GM19372 (cell line): Measurements from ENCODE around the gene ARL6IP4.
"Not testable (repeated sequence)": the region's sequence is repeated elsewhere in the genome, so short reads cannot be mapped to it uniquely, and the experiment has no call there.

Source experiments
- ATAC-seq: cut with Tn5 transposase; IDR thresholded peaks from one replicate; pipeline ENCODE4 v1.9.1; 2021; ENCODE audit warnings: mild to moderate bottlenecking, low read depth, moderate library complexity; ENCODE audit not compliant: unreplicated experiment

ARL6IP4 gene

DNA sequence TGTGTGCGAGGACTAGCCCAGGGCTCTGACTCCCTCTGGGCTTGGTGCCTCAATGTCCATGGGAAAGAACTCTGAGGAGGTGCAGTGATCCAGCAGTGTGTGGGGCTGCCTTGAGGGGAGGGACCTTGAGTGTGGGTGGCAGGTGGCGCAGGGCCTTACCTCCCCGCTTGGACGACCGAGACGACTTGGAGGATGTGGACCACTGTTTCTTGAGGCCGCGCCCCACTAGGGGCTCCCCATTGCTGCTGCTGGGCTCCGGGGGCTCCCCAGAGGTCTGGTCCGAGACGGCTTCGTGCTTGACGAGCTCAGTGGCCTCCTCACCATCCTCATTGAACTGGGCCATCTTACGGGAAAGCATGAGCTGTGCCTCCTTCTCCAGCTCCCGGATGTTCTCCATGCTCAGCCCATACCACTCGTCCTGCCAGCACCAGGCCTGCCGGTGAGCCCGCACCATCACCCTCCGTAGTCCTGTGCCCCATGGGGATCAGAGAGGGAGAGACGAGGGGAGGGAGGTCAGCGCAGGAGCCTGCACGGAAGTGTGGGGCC is 24.7 kb downstream of the ARL6IP4 start:
- no peak for ATAC-seq

DNA sequence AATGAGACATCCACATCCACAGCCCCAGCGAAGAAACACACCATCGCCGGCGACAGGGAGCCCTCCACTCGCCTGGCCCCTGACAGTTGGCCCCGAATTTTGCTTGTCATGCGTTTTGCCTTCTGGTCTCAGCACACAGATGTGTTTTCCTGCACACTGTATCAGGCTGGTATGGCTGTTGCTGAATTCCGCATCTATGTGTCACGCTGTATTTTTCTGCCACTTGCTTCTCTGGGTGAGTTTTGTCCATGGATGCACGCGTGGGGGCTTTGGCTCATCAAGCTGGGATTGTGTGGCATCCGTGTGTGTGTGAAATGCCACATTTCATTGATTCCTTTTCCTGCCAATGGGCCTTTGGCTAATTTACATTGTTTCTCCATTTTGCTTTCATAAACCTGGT is 26.5 kb downstream of the ARL6IP4 start:
- no peak for ATAC-seq

DNA sequence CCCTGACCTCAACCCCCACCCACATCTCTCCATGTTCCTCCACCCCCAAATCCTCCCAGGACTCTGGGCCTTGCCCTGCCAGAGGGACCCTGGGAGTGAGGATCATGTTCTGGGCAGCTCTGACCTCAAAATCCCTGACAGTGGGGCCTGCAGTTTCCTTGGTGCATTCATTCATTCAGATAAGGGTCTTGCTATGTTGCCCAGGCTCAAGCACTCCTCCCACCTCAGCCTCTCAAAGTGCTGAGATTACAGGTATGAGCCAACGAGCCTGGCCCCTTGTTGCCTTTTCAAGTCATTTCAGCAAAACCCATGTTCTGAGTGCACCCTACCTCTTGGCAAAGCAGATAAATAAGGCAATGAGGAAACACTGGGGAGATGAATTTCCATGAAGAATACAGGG is 29.6 kb downstream of the ARL6IP4 start:
- no peak for ATAC-seq

DNA sequence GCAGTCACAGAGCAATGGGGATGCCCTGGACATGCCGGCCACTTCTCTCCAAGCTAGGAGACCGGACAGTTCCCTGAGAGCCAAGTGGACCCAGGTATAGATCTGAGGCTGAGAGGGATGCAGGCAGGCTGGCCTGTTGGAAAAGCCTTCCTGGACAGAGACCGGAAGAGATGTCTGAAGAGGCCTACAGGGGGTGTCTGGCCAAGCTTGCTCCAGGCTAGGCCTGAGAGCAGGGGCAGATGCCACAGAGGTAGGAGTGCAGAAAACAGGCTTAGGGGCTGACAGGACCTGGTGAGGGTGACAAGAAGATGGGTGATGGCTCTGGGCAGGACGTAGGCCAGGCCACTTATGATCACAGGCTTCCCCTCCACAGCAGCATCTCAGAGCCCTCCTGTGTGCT is 30.2 kb downstream of the ARL6IP4 start:
- no peak for ATAC-seq

DNA sequence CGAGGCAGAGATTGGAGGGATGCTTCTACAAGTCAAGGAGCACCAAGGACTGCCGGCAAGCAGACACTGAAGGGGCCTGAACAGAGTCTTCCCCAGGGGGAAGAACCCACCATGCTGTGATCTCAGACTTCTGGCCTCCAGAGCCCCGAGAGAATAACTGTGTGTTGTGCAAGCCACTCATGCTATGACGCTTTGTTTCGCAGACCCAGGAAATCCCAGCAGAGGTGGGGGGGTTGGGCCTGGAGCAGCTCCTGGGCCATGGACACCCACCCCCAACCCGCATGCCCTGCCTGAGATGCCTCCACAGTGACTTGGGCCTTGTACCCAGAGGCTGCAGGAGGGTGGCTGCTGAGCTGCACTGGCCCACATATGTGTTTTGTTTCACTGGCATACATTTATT is 31.2 kb downstream of the ARL6IP4 start:
- no peak for ATAC-seq

DNA sequence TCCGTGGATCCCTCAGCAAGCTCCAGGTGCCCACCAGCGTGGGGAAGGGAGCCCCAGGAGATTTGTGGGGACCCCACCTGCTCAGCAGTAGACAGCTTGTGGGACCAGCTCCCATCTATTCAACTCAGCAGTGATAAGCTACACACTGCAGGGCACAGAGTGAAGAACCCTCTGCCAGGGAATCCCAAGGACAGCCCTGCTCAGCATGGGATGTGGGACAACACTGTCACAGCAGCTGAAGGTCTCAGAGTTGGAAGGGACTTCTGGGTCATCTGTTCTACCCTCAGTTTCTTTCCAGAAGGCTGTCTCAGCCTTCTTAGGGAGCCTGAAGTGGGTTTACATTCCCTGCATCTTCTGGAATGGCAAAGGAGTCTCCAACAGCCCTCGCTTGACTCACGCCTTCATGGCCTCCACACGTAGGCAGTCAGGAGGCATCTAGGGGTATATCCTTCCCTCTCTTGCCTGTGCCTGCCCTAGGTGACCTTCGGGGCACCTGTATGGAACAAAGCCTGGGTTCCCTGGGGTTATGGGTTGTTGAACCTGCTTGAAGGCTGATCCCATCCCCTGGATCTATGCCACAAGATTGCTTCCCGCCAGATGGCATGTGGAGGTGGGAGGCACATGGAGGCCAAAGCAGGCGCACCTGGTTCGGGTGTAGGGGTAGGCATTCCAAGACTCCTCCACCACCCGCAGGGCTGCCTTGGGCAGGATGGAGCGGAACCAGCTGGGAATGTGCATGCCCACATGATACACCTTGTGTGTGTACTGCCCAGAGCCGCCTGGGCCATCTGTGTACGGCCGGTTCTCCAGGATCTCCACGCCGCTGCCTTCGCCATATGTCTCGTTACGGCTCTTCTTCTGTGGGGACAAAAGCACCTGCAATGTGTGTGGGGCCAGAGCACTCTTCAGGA is 33.0 kb downstream of the ARL6IP4 start:
- ATAC-seq, result no peak

DNA sequence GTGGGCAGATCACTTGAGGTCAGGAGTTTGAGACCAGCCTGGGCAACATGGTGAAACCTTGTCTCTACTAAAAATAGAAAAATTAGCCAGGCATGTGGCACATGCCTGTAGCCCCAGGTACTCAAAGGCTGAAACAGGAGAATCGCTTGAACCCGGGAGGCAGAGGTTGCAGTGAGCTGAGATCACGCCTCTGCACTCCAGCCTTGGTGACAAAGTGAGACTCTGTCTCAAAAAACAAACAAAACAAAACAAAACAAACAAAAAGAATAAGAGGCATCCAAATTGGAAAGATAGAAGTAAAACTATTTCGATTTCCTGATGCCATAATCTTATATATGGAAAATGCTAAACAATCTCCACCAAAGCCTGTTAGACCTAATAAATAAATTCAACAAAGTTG is 34.0 kb downstream of the ARL6IP4 start:
- ATAC-seq, result not testable (repeated sequence)

DNA sequence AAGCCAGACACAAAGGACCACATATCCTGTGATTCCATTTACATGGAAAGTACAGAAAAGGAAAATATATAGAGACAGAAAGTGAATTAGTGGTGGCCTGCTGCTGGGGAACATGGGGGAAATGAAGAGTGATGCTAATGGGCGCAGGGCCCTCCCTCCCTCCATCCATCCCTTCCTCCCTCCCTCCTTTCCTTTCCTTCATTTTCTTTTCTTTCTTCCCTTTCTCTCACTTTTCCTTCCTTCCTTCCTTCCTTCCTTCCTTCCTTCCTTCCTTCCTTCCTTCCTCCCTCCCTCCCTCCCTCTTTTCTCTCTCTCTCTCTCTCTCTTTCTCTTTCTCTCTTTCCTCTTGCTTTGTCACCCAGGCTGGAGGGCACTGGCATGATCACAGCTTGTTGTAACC is 37.3 kb downstream of the ARL6IP4 start:
- ATAC-seq, result no peak

DNA sequence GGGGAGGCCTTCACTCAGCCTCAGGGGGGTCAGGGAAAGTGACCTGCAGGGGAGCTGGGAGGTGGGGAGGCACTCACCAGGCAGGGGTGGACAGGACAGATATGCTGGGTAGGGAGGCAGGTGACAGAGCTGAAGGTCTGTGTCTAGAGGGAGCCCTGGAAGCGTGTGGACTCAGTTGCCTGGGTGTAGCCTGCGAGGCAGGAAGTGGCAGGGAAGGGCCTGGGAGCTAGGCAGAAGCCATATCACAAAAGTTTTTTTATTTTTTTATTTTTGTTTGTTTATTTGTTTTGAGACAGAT is 39.3 kb downstream of the ARL6IP4 start:
- no peak for ATAC-seq

DNA sequence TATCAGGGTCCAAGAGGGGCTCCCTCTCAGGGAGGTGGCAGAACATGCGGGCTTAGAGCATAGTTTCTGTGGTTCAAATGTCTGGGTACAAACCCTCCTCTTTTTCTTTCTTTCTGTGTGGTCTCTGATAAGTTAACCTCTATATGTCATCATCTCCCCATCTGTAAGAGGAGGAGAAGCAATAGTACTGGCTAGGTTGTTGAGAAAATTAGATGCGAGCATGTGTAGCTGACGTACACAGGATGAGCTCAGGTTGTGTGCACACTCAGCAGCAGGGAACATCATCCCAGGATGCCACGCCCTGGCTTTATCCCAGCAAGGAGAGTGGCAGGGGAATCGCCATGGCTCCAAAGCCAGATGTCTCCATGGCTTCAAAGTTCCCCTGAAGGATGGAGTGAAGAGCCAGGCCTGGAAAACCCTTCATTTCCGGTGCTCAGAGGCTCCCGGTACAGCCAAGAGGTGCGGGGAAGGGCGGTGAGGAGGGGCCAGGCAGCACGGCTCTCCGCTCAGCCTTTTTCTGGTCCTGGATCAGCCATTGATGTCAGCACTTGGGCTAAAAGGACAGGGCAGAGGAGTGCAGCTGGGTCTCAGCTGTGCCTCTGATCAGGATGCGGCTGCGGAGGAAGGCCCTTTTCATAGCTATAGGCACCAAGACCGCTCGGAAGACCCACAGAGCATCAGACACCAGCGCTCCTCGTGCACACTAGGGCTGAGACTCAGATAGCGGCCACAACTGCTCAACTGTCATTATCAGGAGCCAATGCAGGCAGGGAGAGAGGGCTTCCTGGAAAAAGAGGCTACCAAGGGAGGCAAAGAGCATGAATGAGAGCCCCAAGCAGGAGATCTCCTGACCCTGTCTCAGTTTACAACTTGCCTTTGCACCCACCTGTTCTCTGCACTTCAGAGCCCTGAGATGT is 41.5 kb downstream of the ARL6IP4 start:
- no peak for ATAC-seq

DNA sequence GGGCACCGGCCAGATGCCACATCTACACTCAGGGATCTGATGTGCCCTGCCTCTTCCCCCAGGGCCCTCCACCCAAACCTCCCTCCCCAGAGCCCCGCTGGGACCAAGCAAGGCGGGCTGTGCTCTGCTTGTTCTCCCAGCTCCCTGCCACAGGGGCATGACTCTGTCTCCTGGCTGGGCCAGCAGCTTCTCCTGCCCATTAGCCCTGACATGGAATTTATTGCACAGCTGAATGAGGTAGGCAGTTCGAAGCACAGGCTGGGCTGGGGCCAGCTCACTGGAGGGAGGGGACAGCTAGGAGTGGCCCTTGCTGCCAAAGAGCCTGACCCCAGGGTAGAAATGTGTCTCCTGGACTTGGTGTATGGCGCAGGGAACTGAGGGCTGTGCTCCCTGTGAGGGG is 42.4 kb downstream of the ARL6IP4 start:
- ATAC-seq, result no peak

DNA sequence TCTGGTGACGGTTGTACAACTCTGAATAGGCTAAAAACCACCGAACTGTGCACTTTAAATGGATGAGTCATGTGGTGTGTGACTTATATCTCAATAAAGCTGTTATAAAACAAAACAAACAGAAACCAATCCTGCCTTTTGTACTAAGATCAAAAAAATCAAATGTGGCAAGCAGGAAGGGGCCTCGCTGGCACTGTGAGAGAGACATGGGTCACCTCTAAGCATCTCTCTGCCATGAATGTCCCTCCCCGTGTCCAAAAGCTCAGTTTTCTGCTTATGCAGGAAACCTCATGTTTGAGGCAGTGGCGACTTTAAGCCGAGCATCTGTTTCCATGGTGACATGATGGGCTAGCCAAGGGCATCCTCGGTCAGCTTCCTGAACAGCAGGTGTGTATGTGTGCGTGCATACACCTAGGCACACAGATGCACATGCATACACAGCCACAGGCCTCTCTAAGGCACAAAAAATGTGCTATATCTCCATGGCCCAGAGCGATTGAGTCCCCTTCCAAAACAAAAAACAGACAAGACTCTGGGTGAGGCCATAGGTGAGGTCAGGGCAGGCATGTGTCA is 44.4 kb downstream of the ARL6IP4 start:
- no peak for ATAC-seq

DNA sequence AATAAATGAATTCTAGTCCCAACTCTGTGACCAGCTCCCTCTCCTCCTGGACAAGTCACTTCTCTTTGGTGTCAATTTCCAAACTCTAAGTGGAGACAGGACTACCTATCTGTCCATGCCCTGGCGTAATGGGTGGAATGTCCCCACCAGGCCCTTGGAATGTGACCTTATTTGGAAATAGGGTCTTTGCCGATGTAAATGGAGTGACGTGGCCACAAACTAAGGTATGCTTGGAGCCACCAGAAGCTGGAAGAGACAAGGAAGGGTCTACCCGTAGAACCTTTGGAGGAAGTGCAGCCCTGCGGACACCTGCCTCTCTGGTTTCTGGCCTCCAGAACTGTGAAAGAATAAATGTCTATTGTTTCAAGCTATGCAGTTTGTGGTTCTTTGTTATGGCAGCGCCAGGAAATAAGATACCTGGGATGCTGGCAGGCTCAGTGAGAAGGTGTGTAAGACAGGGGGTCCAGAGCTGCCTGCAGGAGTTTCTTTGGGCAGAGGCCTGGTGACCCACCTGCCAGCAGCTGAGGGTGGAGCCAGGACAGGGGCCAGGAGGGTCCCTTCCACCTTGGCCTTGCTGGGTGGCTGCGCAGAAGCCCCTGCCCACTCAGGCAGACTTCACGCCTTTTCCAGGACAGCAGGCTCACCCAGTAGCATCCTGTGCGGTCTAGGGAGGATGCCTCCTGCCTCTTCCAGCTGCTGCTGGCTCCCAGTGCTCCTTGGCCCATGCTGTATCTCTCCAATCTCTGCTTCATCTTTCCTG is 45.8 kb downstream of the ARL6IP4 start:
- no peak for ATAC-seq

DNA sequence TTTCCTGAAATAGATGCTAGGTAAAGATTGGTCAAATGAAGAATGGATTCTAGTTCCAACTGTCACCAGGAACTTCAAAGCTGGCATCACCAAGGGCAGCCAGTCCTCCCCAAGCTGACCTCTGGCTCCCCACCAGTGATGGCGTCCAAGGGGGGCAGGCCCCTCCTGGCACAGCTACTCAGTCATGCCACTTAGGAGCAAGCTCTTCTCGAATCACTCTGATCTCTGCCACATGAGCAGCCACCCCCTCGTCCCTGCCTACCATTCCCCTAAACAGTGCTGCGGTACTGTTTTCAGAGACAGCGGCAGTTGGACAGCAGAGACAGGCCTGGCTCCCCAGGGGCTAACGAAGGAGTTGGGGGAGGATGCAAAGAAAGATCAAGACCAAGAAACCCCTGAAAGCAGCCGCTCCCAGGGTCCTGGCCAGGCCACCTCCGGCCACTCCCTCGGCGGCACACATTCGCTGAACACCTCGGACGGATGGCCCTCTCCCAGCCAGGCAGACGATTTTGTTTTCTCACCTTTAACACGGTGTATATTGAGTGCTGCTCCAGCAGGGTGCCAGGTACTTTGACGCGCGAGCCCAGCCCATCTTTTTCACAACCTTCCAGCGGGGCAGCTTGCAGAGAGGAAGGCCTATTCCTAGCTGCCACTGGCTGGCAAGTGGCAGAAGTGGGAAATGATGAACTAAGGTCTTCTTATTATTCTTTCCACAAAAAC is 47.4 kb downstream of the ARL6IP4 start:
- ATAC-seq, result no peak

DNA sequence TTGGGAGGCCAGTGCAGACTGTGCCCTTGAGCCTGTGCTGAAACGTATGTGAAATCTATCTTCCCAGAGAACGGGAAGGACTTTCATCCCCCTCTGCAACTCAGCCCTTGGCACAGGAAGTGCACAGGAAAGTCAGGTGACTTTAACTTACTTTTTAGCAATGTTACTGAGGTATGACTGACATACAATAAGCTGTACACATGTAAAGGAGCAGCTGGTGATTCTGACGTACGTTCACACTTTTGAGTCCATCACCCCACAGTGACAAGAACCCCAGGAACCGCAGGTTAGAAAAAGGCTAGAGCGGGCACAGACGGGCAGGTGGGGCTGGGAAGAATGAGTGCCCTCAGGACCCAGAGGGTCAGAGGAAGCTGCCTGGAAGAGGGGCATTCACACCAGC is 48.0 kb downstream of the ARL6IP4 start:
- no peak for ATAC-seq

DNA sequence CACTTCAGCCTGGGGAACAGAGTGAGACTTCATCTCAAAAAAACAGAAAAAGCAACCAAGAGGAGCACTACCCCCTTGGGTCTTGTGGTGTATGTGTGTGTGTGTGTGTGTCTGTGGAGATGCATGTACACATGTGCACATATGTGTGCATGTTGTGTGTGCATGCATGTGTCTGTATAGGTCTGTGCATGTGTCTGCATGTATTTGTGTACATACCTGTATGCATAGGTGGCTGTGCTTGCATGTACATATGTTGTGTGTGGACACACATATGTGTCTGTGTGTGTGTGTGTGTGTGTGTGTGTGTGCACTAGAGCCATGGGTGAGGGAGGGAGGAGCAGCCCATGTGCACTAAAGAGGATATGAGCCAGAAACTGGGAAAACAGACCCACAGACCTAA is 49.1 kb downstream of the ARL6IP4 start:
- ATAC-seq, result no peak

DNA sequence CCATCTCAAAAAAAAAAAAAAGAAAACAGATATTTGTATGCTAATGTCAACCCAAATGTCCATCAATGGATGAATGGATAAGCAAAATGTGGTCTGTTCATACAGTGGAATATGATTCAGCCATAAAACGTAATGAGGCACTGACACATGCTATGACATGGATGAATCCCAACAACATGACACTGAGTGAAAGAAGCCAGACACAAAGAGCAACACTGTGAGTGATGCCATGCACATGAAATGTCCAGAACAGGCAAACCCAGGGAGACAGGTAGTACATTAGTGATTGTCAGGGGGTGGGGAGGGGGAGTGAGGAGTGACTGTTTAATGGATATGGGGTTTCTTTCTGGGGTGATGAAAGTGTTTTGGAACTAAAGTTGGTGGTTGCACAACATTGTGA is 50.2 kb downstream of the ARL6IP4 start:
- ATAC-seq, result no peak

DNA sequence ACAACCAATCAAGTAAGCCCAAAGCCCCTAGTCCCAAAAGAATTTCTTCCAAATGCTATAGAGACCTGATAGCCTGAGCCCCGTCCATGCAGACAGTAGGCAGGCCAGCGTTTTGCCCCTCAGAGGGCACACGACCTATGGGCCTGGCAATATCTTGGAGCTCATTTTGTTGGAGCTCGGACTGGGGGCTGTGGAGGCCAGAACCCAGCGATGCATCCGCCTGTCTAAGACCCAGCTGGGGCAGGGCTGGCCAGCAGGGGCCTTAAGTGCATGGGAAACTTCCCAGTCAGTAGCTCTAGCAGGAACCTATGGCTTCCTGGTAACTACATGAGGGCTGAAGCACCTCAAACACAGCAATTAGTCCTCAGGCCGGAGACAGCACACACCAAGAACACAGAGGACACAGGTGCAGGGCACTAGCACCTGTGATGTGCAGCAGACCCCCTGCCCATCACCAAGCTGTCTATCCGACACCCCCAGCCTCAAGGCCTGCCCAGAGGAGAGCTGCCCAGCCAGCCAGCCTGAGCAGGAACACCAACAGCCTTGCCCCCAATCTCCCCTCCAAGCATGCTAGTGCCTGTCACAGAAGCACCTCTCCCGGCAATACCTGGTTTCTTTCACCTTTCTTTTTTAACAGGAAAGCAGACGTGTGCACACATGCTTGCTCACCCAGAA is 50.8 kb downstream of the ARL6IP4 start:
- no peak for ATAC-seq
